ENCODE results near the gene ASPDH. TPM values are rescaled to one million over a fixed set of nuclear protein-coding genes. Genes with fewer than 3 reads are reported as not detected.

Gene ASPDH
- total RNA-seq, 1 experiment from 2014 or later: not detected

DNA sequence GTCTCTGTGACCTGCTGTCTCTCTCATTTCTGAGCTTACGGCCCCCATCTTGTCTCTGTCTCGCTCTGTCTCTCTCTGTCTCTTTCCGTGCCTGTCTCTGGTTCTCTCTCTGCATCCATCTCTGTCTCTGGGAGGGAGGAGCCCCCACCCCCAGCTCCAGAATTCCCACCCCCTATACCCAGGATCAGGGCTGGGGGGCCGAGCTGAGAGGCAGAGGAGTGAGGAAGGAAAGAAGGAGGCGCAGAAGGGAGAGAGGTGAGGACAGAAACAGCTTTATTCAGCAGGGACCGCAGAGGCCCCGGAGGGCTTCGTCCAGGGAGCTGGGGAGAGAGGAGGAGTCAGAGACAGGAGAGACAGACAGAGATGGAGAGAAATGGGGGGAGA is 16.7 kb downstream of the ASPDH start:
- DNase-seq: no peak
- TF ChIP-seq, protein P1, sequence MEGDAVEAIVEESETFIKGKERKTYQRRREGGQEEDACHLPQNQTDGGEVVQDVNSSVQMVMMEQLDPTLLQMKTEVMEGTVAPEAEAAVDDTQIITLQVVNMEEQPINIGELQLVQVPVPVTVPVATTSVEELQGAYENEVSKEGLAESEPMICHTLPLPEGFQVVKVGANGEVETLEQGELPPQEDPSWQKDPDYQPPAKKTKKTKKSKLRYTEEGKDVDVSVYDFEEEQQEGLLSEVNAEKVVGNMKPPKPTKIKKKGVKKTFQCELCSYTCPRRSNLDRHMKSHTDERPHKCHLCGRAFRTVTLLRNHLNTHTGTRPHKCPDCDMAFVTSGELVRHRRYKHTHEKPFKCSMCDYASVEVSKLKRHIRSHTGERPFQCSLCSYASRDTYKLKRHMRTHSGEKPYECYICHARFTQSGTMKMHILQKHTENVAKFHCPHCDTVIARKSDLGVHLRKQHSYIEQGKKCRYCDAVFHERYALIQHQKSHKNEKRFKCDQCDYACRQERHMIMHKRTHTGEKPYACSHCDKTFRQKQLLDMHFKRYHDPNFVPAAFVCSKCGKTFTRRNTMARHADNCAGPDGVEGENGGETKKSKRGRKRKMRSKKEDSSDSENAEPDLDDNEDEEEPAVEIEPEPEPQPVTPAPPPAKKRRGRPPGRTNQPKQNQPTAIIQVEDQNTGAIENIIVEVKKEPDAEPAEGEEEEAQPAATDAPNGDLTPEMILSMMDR (conservative IDR thresholded peaks at IDR 0.05): no peak
- Histone ChIP-seq H3K23me2 (ENCODE audit: insufficient read length, low read depth, low read length, poor library complexity, severe bottlenecking) (peaks cover 8% of the 10 kb centered on the region), H2BK5ac (ENCODE audit: insufficient read length, low read length) (no peak overlapping the region), H3K79me2 (ENCODE audit: insufficient read depth, low read length) (no peaks in the 10 kb centered on the region), H3K23ac (ENCODE audit: insufficient read length, low read depth, low read length) (no peak overlapping the region), H2AFZ (ENCODE audit: low read length) (no peak overlapping the region), H3K9me3 (ENCODE audit: control insufficient read depth, low read depth, low read length) (no peaks in the 10 kb centered on the region), H3K27ac (ENCODE audit: insufficient read length, low read depth, low read length) (no peak overlapping the region), H3K4me1 (ENCODE audit: insufficient read depth, low read length) (peaks cover under 1% of the 10 kb centered on the region; the same call in 1 of the 2 replicates), H2BK120ac (ENCODE audit: low read depth, low read length, poor library complexity, severe bottlenecking) (no peak overlapping the region), H3K27me3 (ENCODE audit: insufficient read depth, low read length) (peaks cover 30% of the 10 kb centered on the region; the same call in 1 of the 2 replicates), H3K18ac (ENCODE audit: insufficient read length, low read depth, low read length) (no peak overlapping the region), H2BK15ac (ENCODE audit: low read depth, low read length) (no peak overlapping the region), H2AK5ac (ENCODE audit: insufficient read length, low read length) (no peak overlapping the region), H4K91ac (ENCODE audit: insufficient read length, low read depth, low read length) (no peak overlapping the region), H2BK12ac (ENCODE audit: insufficient read length, low read depth, low read length) (no peak overlapping the region), H3K4ac (ENCODE audit: low read depth, low read length) (no peak overlapping the region), H3T11ph (ENCODE audit: low read length) (no peak overlapping the region), H4K8ac (replicated peaks; ENCODE audit: insufficient read length, low read depth, low read length) (no peak overlapping the region), H2BK20ac (ENCODE audit: low read depth, low read length, poor library complexity, severe bottlenecking) (no peak overlapping the region), H3K79me1 (ENCODE audit: insufficient read depth, low read depth, low read length, poor library complexity, severe bottlenecking) (no peaks in the 10 kb centered on the region), H4K20me1 (ENCODE audit: control insufficient read depth, insufficient read depth, insufficient read length) (no peaks in the 10 kb centered on the region), H3K14ac (ENCODE audit: insufficient read depth, low read length) (no peak overlapping the region), H3K9ac (ENCODE audit: extremely low read depth, insufficient read length, low read length) (no peak overlapping the region), H4K5ac (ENCODE audit: insufficient read length, low read depth, low read length) (no peak overlapping the region), H3K4me2 (ENCODE audit: insufficient read depth, insufficient read length, low read length) (no peak overlapping the region), H3K56ac (ENCODE audit: insufficient read length, low read depth, low read length) (no peak overlapping the region)
- peaks cover 54% of the 10 kb centered on the region for H3K27me3 Mint-ChIP-seq (ENCODE audit: low read depth)
- H3K27ac Mint-ChIP-seq: no peak overlapping the region
- no peaks in the 10 kb centered on the region; a peak in 3 of 7 replicates for H3K36me3 Mint-ChIP-seq (ENCODE audit: insufficient read depth in 1 of 3, low read depth in 3 of 3)
- WGBS (ENCODE audit: extremely low coverage, insufficient read length, low lambda C conversion rate): no CpG with 5 or more reads among the region's 8 CpGs
- peaks cover 6 to 16% of the 10 kb centered on the region in 2 experiments for H3K4me1 Mint-ChIP-seq
- H3K9me3 Mint-ChIP-seq: no peaks in the 10 kb centered on the region
- H3K4me3 Mint-ChIP-seq: peak overlapping the region in 1 of 2 experiments; percentile 8; a peak in 2 of 5 replicates
